Measurements from ENCODE around the gene SEPTIN6.

SEPTIN6 gene

GRCh38 chrX:119673336-119673735, 19.6 kb downstream of the SEPTIN6 start:
- Histone ChIP-seq H3K9me3 (ENCODE audit: control insufficient read depth, insufficient read depth, low read depth, low read length) (no peaks in the 10 kb centered on the region), H3K4me1 (ENCODE audit: control insufficient read depth, insufficient read depth, low read length) (no peaks in the 10 kb centered on the region; the same call in 1 of the 2 replicates), H3K27ac (ENCODE audit: extremely low read depth, low read depth, low read length) (no peak overlapping the region), H3K4me3 (ENCODE audit: low read depth, low read length) (no peak overlapping the region), H3K36me3 (ENCODE audit: control insufficient read depth in 2 of 2, insufficient read depth in 1 of 2, low read length in 2 of 2) (peaks cover 0 to 9% of the 10 kb centered on the region in 2 experiments; a peak in 2 of 3 replicates)
- CTCF ChIA-PET = no interaction called here
- TF ChIP-seq ZFHX2 (tag by site-specific recombination; conservative IDR thresholded peaks at IDR 0.05) (peak; percentile 26; the same call in 1 of the 2 replicates), WT1 (tag by site-specific recombination; IDR thresholded peaks at IDR 0.05) (0 out of 2 replicates have a peak, but pooled peaks have one; percentile 42), ZNF16 (tag by site-specific recombination; IDR thresholded peaks at IDR 0.05; ENCODE audit: low read depth) (no peak)
- POLR2A ChIA-PET = no interaction called here

- H3K4me1 ChIP-seq (ENCODE audit: control insufficient read depth, insufficient read depth, low read length) = peaks cover 5% of the 10 kb centered on the region
- POLR2A ChIA-PET = interaction anchor here (0.6 kb wide), 1 partner anchor 201 kb away, joined by 6 read pairs; no protein-coding TSS in a partner anchor
- CTCF ChIA-PET = no interaction called here
- H3K36me3 ChIP-seq (ENCODE audit: control insufficient read depth in 2 of 2, insufficient read depth in 1 of 2, low read length in 2 of 2) = peaks cover 0 to 9% of the 10 kb centered on the region in 2 experiments; a peak in 2 of 3 replicates
- no peaks in the 10 kb centered on the region for H3K9me3 ChIP-seq (ENCODE audit: control insufficient read depth, insufficient read depth, low read depth, low read length)
- no peak overlapping the region for H3K4me3 ChIP-seq (ENCODE audit: low read depth, low read length)
- H3K27ac ChIP-seq (ENCODE audit: extremely low read depth, low read depth, low read length) = no peak overlapping the region
- TF ChIP-seq GLIS1 (tag by site-specific recombination; IDR thresholded peaks at IDR 0.05) = peak; percentile 51
- 0 out of 2 replicates have a peak, but pooled peaks have one; percentile 13 for TF ChIP-seq ZNF692 (tag by site-specific recombination; IDR thresholded peaks at IDR 0.05)
- TF ChIP-seq ZNF830 (tag by site-specific recombination; IDR thresholded peaks at IDR 0.05; ENCODE audit: low read depth) = no peak
- no peak for TF ChIP-seq ZNF701 (tag by site-specific recombination; IDR thresholded peaks at IDR 0.05)
- no peak for TF ChIP-seq KLF8 (tag by site-specific recombination; IDR thresholded peaks at IDR 0.05)
- no peak for TF ChIP-seq ZNF239 (tag by site-specific recombination; IDR thresholded peaks at IDR 0.05)
- no peak for TF ChIP-seq FEZF1 (tag by site-specific recombination; IDR thresholded peaks at IDR 0.05)
- TF ChIP-seq ZNF184 (tag by site-specific recombination; IDR thresholded peaks at IDR 0.05) = 0 out of 2 replicates have a peak, but pooled peaks have one; percentile 39
- TF ChIP-seq ZBTB17 (tag by site-specific recombination; IDR thresholded peaks at IDR 0.05) = 0 out of 2 replicates have a peak, but pooled peaks have one; percentile 46
- TF ChIP-seq ZNF555 (tag by site-specific recombination; conservative IDR thresholded peaks at IDR 0.05) = no peak
- TF ChIP-seq BCL11A (tag by site-specific recombination; IDR thresholded peaks at IDR 0.05; ENCODE audit: low read depth) = no peak
- TF ChIP-seq ZNF324 (tag by site-specific recombination; IDR thresholded peaks at IDR 0.05) = no peak
- TF ChIP-seq ZBTB7A (tag by site-specific recombination; IDR thresholded peaks at IDR 0.05; ENCODE audit: low read depth) = no peak
- TF ChIP-seq ZNF2 (tag by site-specific recombination; IDR thresholded peaks at IDR 0.05) = no peak
- TF ChIP-seq MZF1 (tag by site-specific recombination; IDR thresholded peaks at IDR 0.05; ENCODE audit: borderline replicate concordance) = no peak
- TF ChIP-seq ZBTB48 (tag by site-specific recombination; IDR thresholded peaks at IDR 0.05) = 0 out of 2 replicates have a peak, but pooled peaks have one; percentile 21
- TF ChIP-seq ZNF266 (tag by site-specific recombination; IDR thresholded peaks at IDR 0.05; ENCODE audit: low read depth) = no peak
- TF ChIP-seq ZNF114 (tag by site-specific recombination; IDR thresholded peaks at IDR 0.05) = no peak
- TF ChIP-seq PRDM6 (tag by site-specific recombination; IDR thresholded peaks at IDR 0.05) = peak; percentile 28; the same call in 1 of the 2 replicates
- TF ChIP-seq SCRT2 (tag by site-specific recombination; IDR thresholded peaks at IDR 0.05) = no peak
Measured at GRCh38 chrX:119672426-119672825, 20.5 kb downstream of the SEPTIN6 start.

Measured in HEK293 (cell line).